BLaER1 (cell line): ENCODE measurements around the gene GNG2.

ENCODE experiments used
- H3K27ac ChIP-seq: shearing (Covaris generic); formaldehyde crosslinking; 2 replicates; pipeline ENCODE4 v1.8.1; 2022
- H3K27me3 ChIP-seq: shearing (Covaris generic); formaldehyde crosslinking; 2 replicates; pipeline ENCODE4 v1.8.1; 2022
- H3K36me3 ChIP-seq: shearing (Covaris generic); formaldehyde crosslinking; 2 replicates; pipeline ENCODE4 v1.8.1; 2022
- H3K4me1 ChIP-seq: shearing (Covaris generic); formaldehyde crosslinking; 2 replicates; pipeline ENCODE4 v1.8.1; 2022
- H3K4me2 ChIP-seq: shearing (Covaris generic); formaldehyde crosslinking; 2 replicates; pipeline ENCODE4 v1.8.1; 2022
- H3K4me3 ChIP-seq: shearing (Covaris generic); formaldehyde crosslinking; 2 replicates; pipeline ENCODE4 v1.8.1; 2022
- H3K9ac ChIP-seq: shearing (Covaris generic); formaldehyde crosslinking; 2 replicates; pipeline ENCODE4 v1.8.1; 2022
- H3K9me3 ChIP-seq: shearing (Covaris generic); formaldehyde crosslinking; 2 replicates; pipeline ENCODE4 v1.8.1; 2022
- H4K20me1 ChIP-seq: shearing (Covaris generic); formaldehyde crosslinking; 2 replicates; pipeline ENCODE4 v1.8.1; 2022
- Cebpa-rat ChIP-seq: shearing (Covaris generic); IDR thresholded peaks from 2 replicates; pipeline ENCODE4 v1.8.1; 2022

Gene GNG2

GRCh38 chr14:51998348-51998747 is 137.9 kb downstream of the GNG2 start:
- no peaks in the 10 kb centered on the region for H3K27me3 ChIP-seq
- H3K9me3 ChIP-seq: no peaks in the 10 kb centered on the region
- H3K4me1 ChIP-seq: peaks cover 21% of the 10 kb centered on the region
- no peak overlapping the region for H3K27ac ChIP-seq
- TF ChIP-seq Cebpa-rat: no peak
- H3K36me3 ChIP-seq: peaks cover 79% of the 10 kb centered on the region
- no peak overlapping the region for H3K9ac ChIP-seq
- H3K4me2 ChIP-seq: no peak overlapping the region
- H3K4me3 ChIP-seq: no peak overlapping the region
- peaks cover 41% of the 10 kb centered on the region for H4K20me1 ChIP-seq

- H3K9me3 ChIP-seq: no peaks in the 10 kb centered on the region
- TF ChIP-seq Cebpa-rat: no peak
- no peak overlapping the region for H3K4me3 ChIP-seq
- H3K27me3 ChIP-seq: no peaks in the 10 kb centered on the region
- peaks cover 33% of the 10 kb centered on the region for H4K20me1 ChIP-seq
- no peak overlapping the region for H3K4me2 ChIP-seq
- H3K4me1 ChIP-seq: peaks cover 13% of the 10 kb centered on the region
- H3K36me3 ChIP-seq: peaks cover 79% of the 10 kb centered on the region
- no peak overlapping the region for H3K27ac ChIP-seq
- no peak overlapping the region for H3K9ac ChIP-seq
Observed at GRCh38 chr14:51999084-51999483, 138.7 kb downstream of the GNG2 start.

GRCh38 chr14:52000019-52000582 is 139.7 kb downstream of the GNG2 start:
- no peaks in the 10 kb centered on the region for H3K9me3 ChIP-seq
- no peak overlapping the region for H3K4me3 ChIP-seq
- H3K4me2 ChIP-seq: no peak overlapping the region
- H3K27me3 ChIP-seq: no peaks in the 10 kb centered on the region
- TF ChIP-seq Cebpa-rat: no peak
- H3K9ac ChIP-seq: no peak overlapping the region
- H4K20me1 ChIP-seq: peaks cover 26% of the 10 kb centered on the region
- peaks cover 79% of the 10 kb centered on the region for H3K36me3 ChIP-seq
- H3K27ac ChIP-seq: no peak overlapping the region
- peaks cover 3% of the 10 kb centered on the region for H3K4me1 ChIP-seq

GRCh38 chr14:52000696-52001095 is 140.3 kb downstream of the GNG2 start:
- H4K20me1 ChIP-seq: peaks cover 25% of the 10 kb centered on the region
- H3K4me2 ChIP-seq: no peak overlapping the region
- no peaks in the 10 kb centered on the region; the same call in 1 of the 2 replicates for H3K4me1 ChIP-seq
- no peak overlapping the region for H3K9ac ChIP-seq
- no peaks in the 10 kb centered on the region for H3K9me3 ChIP-seq
- H3K27me3 ChIP-seq: no peaks in the 10 kb centered on the region
- peaks cover 79% of the 10 kb centered on the region for H3K36me3 ChIP-seq
- no peak overlapping the region for H3K27ac ChIP-seq
- H3K4me3 ChIP-seq: no peak overlapping the region
- no peak for TF ChIP-seq Cebpa-rat

GRCh38 chr14:52002542-52002941 is 142.1 kb downstream of the GNG2 start:
- H3K9ac ChIP-seq: no peak overlapping the region
- no peaks in the 10 kb centered on the region for H3K4me1 ChIP-seq
- H3K27me3 ChIP-seq: no peaks in the 10 kb centered on the region
- no peaks in the 10 kb centered on the region for H3K9me3 ChIP-seq
- no peak overlapping the region for H3K27ac ChIP-seq
- TF ChIP-seq Cebpa-rat: no peak
- H3K4me3 ChIP-seq: no peak overlapping the region
- H4K20me1 ChIP-seq: peaks cover 18% of the 10 kb centered on the region
- peaks cover 87% of the 10 kb centered on the region for H3K36me3 ChIP-seq
- no peak overlapping the region for H3K4me2 ChIP-seq

- Histone ChIP-seq H3K36me3 (peaks cover 94% of the 10 kb centered on the region), H3K4me1 (no peaks in the 10 kb centered on the region)
- TF ChIP-seq Cebpa-rat: no peak
Observed at GRCh38 chr14:52003324-52003723, 142.9 kb downstream of the GNG2 start.

GRCh38 chr14:52005625-52006024 is 145.2 kb downstream of the GNG2 start:
- H3K4me1 ChIP-seq: no peaks in the 10 kb centered on the region
- no peaks in the 10 kb centered on the region for H3K27me3 ChIP-seq
- TF ChIP-seq Cebpa-rat: no peak
- H3K9ac ChIP-seq: no peak overlapping the region
- peaks cover 99% of the 10 kb centered on the region for H3K36me3 ChIP-seq
- H3K4me3 ChIP-seq: no peak overlapping the region
- H3K9me3 ChIP-seq: no peaks in the 10 kb centered on the region
- no peak overlapping the region for H3K27ac ChIP-seq
- H4K20me1 ChIP-seq: peaks cover 14% of the 10 kb centered on the region
- H3K4me2 ChIP-seq: no peak overlapping the region

More at GRCh38 chr14:52003324-52003723, 142.9 kb downstream of the GNG2 start:
- Histone ChIP-seq H3K27me3 (no peaks in the 10 kb centered on the region), H3K27ac (no peak overlapping the region), H3K9ac (no peak overlapping the region), H3K4me3 (no peak overlapping the region), H4K20me1 (peaks cover 14% of the 10 kb centered on the region), H3K4me2 (no peak overlapping the region), H3K9me3 (no peaks in the 10 kb centered on the region)

GRCh38 chr14:52006361-52006760 is 145.9 kb downstream of the GNG2 start:
- no peak overlapping the region for H3K9ac ChIP-seq
- peaks cover 99% of the 10 kb centered on the region for H3K36me3 ChIP-seq
- no peaks in the 10 kb centered on the region for H3K27me3 ChIP-seq
- H3K9me3 ChIP-seq: no peaks in the 10 kb centered on the region
- no peak overlapping the region for H3K4me2 ChIP-seq
- no peak overlapping the region for H3K4me3 ChIP-seq
- H3K4me1 ChIP-seq: peaks cover 1% of the 10 kb centered on the region
- peaks cover 14% of the 10 kb centered on the region for H4K20me1 ChIP-seq
- TF ChIP-seq Cebpa-rat: no peak
- H3K27ac ChIP-seq: no peak overlapping the region

- H3K4me3 ChIP-seq: no peak overlapping the region
- no peak overlapping the region for H3K27ac ChIP-seq
- no peaks in the 10 kb centered on the region for H3K9me3 ChIP-seq
- H3K27me3 ChIP-seq: no peaks in the 10 kb centered on the region
- H3K9ac ChIP-seq: no peak overlapping the region
- H3K4me1 ChIP-seq: peaks cover 10% of the 10 kb centered on the region
- TF ChIP-seq Cebpa-rat: no peak
- peaks cover 99% of the 10 kb centered on the region for H3K36me3 ChIP-seq
- H4K20me1 ChIP-seq: peaks cover 14% of the 10 kb centered on the region
- no peak overlapping the region for H3K4me2 ChIP-seq
Observed at GRCh38 chr14:52007211-52007610, 146.8 kb downstream of the GNG2 start.

GRCh38 chr14:52007637-52008036 is 147.2 kb downstream of the GNG2 start:
- H3K4me2 ChIP-seq: no peak overlapping the region
- no peaks in the 10 kb centered on the region for H3K9me3 ChIP-seq
- peaks cover 14% of the 10 kb centered on the region for H4K20me1 ChIP-seq
- H3K4me3 ChIP-seq: no peak overlapping the region
- H3K9ac ChIP-seq: no peak overlapping the region
- peaks cover 14% of the 10 kb centered on the region for H3K4me1 ChIP-seq
- no peak overlapping the region for H3K27ac ChIP-seq
- no peak for TF ChIP-seq Cebpa-rat
- peaks cover 97% of the 10 kb centered on the region for H3K36me3 ChIP-seq
- no peaks in the 10 kb centered on the region for H3K27me3 ChIP-seq

- no peak for TF ChIP-seq Cebpa-rat
- Histone ChIP-seq H3K4me2 (no peak overlapping the region), H3K4me3 (no peak overlapping the region), H3K4me1 (peaks cover 19% of the 10 kb centered on the region), H3K9me3 (no peaks in the 10 kb centered on the region), H3K27ac (no peak overlapping the region), H3K27me3 (no peaks in the 10 kb centered on the region), H4K20me1 (peaks cover 14% of the 10 kb centered on the region), H3K9ac (no peak overlapping the region), H3K36me3 (peaks cover 92% of the 10 kb centered on the region)
Observed at GRCh38 chr14:52008136-52008535, 147.7 kb downstream of the GNG2 start.
